ENCODE results near the gene NEXN.

GRCh38 chr1:77906019-77906545, 17.7 kb downstream of the NEXN start:
- TF ChIP-seq, protein P1, sequence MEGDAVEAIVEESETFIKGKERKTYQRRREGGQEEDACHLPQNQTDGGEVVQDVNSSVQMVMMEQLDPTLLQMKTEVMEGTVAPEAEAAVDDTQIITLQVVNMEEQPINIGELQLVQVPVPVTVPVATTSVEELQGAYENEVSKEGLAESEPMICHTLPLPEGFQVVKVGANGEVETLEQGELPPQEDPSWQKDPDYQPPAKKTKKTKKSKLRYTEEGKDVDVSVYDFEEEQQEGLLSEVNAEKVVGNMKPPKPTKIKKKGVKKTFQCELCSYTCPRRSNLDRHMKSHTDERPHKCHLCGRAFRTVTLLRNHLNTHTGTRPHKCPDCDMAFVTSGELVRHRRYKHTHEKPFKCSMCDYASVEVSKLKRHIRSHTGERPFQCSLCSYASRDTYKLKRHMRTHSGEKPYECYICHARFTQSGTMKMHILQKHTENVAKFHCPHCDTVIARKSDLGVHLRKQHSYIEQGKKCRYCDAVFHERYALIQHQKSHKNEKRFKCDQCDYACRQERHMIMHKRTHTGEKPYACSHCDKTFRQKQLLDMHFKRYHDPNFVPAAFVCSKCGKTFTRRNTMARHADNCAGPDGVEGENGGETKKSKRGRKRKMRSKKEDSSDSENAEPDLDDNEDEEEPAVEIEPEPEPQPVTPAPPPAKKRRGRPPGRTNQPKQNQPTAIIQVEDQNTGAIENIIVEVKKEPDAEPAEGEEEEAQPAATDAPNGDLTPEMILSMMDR (conservative IDR thresholded peaks at IDR 0.05): no peak
- TF ChIP-seq ZFX (IDR thresholded peaks at IDR 0.05): no peak
